ENCODE results near the gene GFY. TPM values are rescaled to one million over a fixed set of nuclear protein-coding genes. Genes with fewer than 3 reads are reported as not detected.

The GFY gene
- total RNA-seq, 1 donor = not detected

- TF ChIP-seq, protein P1, sequence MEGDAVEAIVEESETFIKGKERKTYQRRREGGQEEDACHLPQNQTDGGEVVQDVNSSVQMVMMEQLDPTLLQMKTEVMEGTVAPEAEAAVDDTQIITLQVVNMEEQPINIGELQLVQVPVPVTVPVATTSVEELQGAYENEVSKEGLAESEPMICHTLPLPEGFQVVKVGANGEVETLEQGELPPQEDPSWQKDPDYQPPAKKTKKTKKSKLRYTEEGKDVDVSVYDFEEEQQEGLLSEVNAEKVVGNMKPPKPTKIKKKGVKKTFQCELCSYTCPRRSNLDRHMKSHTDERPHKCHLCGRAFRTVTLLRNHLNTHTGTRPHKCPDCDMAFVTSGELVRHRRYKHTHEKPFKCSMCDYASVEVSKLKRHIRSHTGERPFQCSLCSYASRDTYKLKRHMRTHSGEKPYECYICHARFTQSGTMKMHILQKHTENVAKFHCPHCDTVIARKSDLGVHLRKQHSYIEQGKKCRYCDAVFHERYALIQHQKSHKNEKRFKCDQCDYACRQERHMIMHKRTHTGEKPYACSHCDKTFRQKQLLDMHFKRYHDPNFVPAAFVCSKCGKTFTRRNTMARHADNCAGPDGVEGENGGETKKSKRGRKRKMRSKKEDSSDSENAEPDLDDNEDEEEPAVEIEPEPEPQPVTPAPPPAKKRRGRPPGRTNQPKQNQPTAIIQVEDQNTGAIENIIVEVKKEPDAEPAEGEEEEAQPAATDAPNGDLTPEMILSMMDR (IDR thresholded peaks at IDR 0.05; ENCODE audit: extremely low read depth, low read depth, low read length) = no peak
- Histone ChIP-seq H3K9me3 (ENCODE audit: low read depth, low read length) (no peaks in the 10 kb centered on the region), H2AFZ (ENCODE audit: low read length) (no peak overlapping the region), H3K4me1 (ENCODE audit: insufficient read depth, low read length) (no peaks in the 10 kb centered on the region), H3K36me3 (ENCODE audit: insufficient read depth, low read length) (no peaks in the 10 kb centered on the region), H3K4me3 (ENCODE audit: insufficient read depth, low read length) (no peak overlapping the region), H4K20me1 (ENCODE audit: insufficient read depth, low read length) (no peaks in the 10 kb centered on the region), H3K27me3 (ENCODE audit: insufficient read depth, low read length) (peaks cover 5% of the 10 kb centered on the region), H3K79me2 (ENCODE audit: insufficient read depth, low read length) (no peaks in the 10 kb centered on the region), H3K4me2 (ENCODE audit: insufficient read depth, low read length) (no peak overlapping the region), H3K27ac (ENCODE audit: low read depth, low read length) (no peak overlapping the region)
- peak; percentile 61 for DNase-seq (ENCODE audit: insufficient read length, low spot score, missing footprints)
Measured at GRCh38 chr19:49403404-49404187, 21.6 kb upstream of the GFY start.

- peak; percentile 57 for DNase-seq (ENCODE audit: insufficient read length, low spot score, missing footprints)
- no peak overlapping the region for H2AFZ ChIP-seq (ENCODE audit: low read length)
Measured at GRCh38 chr19:49407079-49407478, 18.1 kb upstream of the GFY start.

GRCh38 chr19:49407482-49408015, 17.6 kb upstream of the GFY start:
- no peak overlapping the region for H3K4me3 ChIP-seq (ENCODE audit: insufficient read depth, low read length)
- H3K4me2 ChIP-seq (ENCODE audit: insufficient read depth, low read length) = no peak overlapping the region
- no peak for DNase-seq (ENCODE audit: insufficient read length, low spot score, missing footprints)
- no peaks in the 10 kb centered on the region for H3K79me2 ChIP-seq (ENCODE audit: insufficient read depth, low read length)
- no peaks in the 10 kb centered on the region for H3K27me3 ChIP-seq (ENCODE audit: insufficient read depth, low read length)
- H4K20me1 ChIP-seq (ENCODE audit: insufficient read depth, low read length) = no peaks in the 10 kb centered on the region
- no peak overlapping the region for H3K27ac ChIP-seq (ENCODE audit: low read depth, low read length)
- no peaks in the 10 kb centered on the region for H3K36me3 ChIP-seq (ENCODE audit: insufficient read depth, low read length)
- H2AFZ ChIP-seq (ENCODE audit: low read length) = no peak overlapping the region
- H3K9me3 ChIP-seq (ENCODE audit: low read depth, low read length) = no peaks in the 10 kb centered on the region
- no peaks in the 10 kb centered on the region for H3K4me1 ChIP-seq (ENCODE audit: insufficient read depth, low read length)
- TF ChIP-seq, protein P1 (IDR thresholded peaks at IDR 0.05; ENCODE audit: extremely low read depth, low read depth, low read length) = no peak

More at GRCh38 chr19:49407079-49407478, 18.1 kb upstream of the GFY start:
- H3K36me3 ChIP-seq (ENCODE audit: insufficient read depth, low read length) = no peaks in the 10 kb centered on the region
- H4K20me1 ChIP-seq (ENCODE audit: insufficient read depth, low read length) = no peaks in the 10 kb centered on the region
- H3K4me2 ChIP-seq (ENCODE audit: insufficient read depth, low read length) = no peak overlapping the region
- H3K27me3 ChIP-seq (ENCODE audit: insufficient read depth, low read length) = no peaks in the 10 kb centered on the region
- TF ChIP-seq, protein P1 (IDR thresholded peaks at IDR 0.05; ENCODE audit: extremely low read depth, low read depth, low read length) = no peak
- H3K4me1 ChIP-seq (ENCODE audit: insufficient read depth, low read length) = no peaks in the 10 kb centered on the region
- H3K79me2 ChIP-seq (ENCODE audit: insufficient read depth, low read length) = no peaks in the 10 kb centered on the region
- H3K27ac ChIP-seq (ENCODE audit: low read depth, low read length) = no peak overlapping the region
- H3K9me3 ChIP-seq (ENCODE audit: low read depth, low read length) = no peaks in the 10 kb centered on the region
- H3K4me3 ChIP-seq (ENCODE audit: insufficient read depth, low read length) = no peak overlapping the region

GRCh38 chr19:49408816-49409440, 16.3 kb upstream of the GFY start:
- Histone ChIP-seq H3K4me2 (ENCODE audit: insufficient read depth, low read length) (no peak overlapping the region), H3K9me3 (ENCODE audit: low read depth, low read length) (no peaks in the 10 kb centered on the region), H2AFZ (ENCODE audit: low read length) (no peak overlapping the region), H3K4me1 (ENCODE audit: insufficient read depth, low read length) (no peaks in the 10 kb centered on the region), H4K20me1 (ENCODE audit: insufficient read depth, low read length) (no peaks in the 10 kb centered on the region), H3K27me3 (ENCODE audit: insufficient read depth, low read length) (no peaks in the 10 kb centered on the region), H3K79me2 (ENCODE audit: insufficient read depth, low read length) (no peaks in the 10 kb centered on the region), H3K36me3 (ENCODE audit: insufficient read depth, low read length) (no peaks in the 10 kb centered on the region), H3K4me3 (ENCODE audit: insufficient read depth, low read length) (no peak overlapping the region), H3K27ac (ENCODE audit: low read depth, low read length) (no peak overlapping the region)
- peak; percentile 63 for DNase-seq (ENCODE audit: insufficient read length, low spot score, missing footprints)
- TF ChIP-seq, protein P1 (IDR thresholded peaks at IDR 0.05; ENCODE audit: extremely low read depth, low read depth, low read length) = no peak

All from osteoblast (primary cell).